Pancreas (tissue), 10 donors: ENCODE measurements around the gene MYH13. TPM values are rescaled to one million over a fixed set of nuclear protein-coding genes. Genes with fewer than 3 reads are reported as not detected.

Source experiments
- ATAC-seq, 4 donors: fragments of 200-7000 bp; cut with Tn5 transposase; one replicate each; pipeline versions ENCODE4 v1.8.0 to v1.9.1; 2020; ENCODE audit warnings: mild to moderate bottlenecking in 4 of 4, moderate library complexity in 4 of 4
- DNase-seq, 6 donors: peaks; one replicate each; pipeline ENCODE4 v3.0.0-alpha.2; 2020
- FAIRE-seq: peaks from 2 replicates; lab custom pipeline; 2012; peaks lifted over from hg19 to GRCh38; lab: Jason Lieb, UNC
- H3K27ac ChIP-seq, 4 donors: fragments of 200-600 bp; sonication (generic); 1 replicate in 3 of 4; 2 replicates in 1 of 4; pipeline versions ENCODE4 v1.5.0 to v1.8.0; 2020
- H3K27me3 ChIP-seq, 4 donors: fragments of 200-600 bp; one replicate each; pipeline ENCODE4 v1.8.0; 2021
- H3K36me3 ChIP-seq, 3 donors: fragments of 200-600 bp; sonication (generic) in 1 of 3; one replicate each; pipeline versions ENCODE4 v1.5.0 to v1.8.0; 2020 to 2021
- H3K4me1 ChIP-seq, 3 donors: fragments of 200-600 bp; one replicate each; pipeline ENCODE4 v1.8.0; 2021
- H3K4me3 ChIP-seq, 4 donors: fragments of 200-600 bp; sonication (generic) in 2 of 4; one replicate each; pipeline versions ENCODE4 v1.5.0 to v1.8.0; 2020 to 2021
- H3K9me3 ChIP-seq, 4 donors: fragments of 200-600 bp; one replicate each; pipeline ENCODE4 v1.8.0; 2021
- CTCF ChIP-seq, 4 donors: fragments of 200-600 bp; sonication (generic) in 3 of 4; IDR thresholded peaks; one replicate each; pipeline versions ENCODE4 v1.5.0 to v1.8.0; 2021; ENCODE audit warnings: antibody characterized with exemption in 4 of 4
- WGBS, 2 donors: extraction: QIAGEN DNeasy Blood & Tissue Kit; methylation state at CpG; one replicate each; pipeline ENCODE4 v1.1.7; 2013; 5-methylcytosine and 5-hydroxymethylcytosine counted together
- intact Hi-C, 3 donors: fragments of 100-400 bp; cut with DNase I; formaldehyde crosslinking; loops; one replicate each; pipeline versions ENCODE4 v1.11.1 to v1.14.2; 2022
- polyA plus RNA-seq, 2 donors: library from polyadenylated mRNA; stranded (reverse); fragments of 200-250 nt; gene quantifications; one replicate each; pipeline ENCODE4 v1.2.3, GENCODE V29; 2013
- total RNA-seq, 6 donors: library from RNA; stranded (reverse); fragmentation: NEBNext Ultra II Directional in 4 of 6; extraction: Animal tissue kit (Norgen Biotek cat#: 25700) in 4 of 6; gene quantifications; one replicate each; pipeline versions ENCODE4 v1.2.1 to v1.2.4, GENCODE V29; 2021 to 2023
- donor health status: healthy with polysubstance abuse.
- donor health status: DM: no; HTN: no; CAD: no; lungs with moderate emphysema.
- donor health status: DM: no; HTN: no; CAD: no.
- donor health status: control.
- donor health status: control.
- donor health status: Bipolar disorder and iron deficiency.
- donor health status: DM: yes; HTN: yes; CAD: no.
- donor health status: DM: no; HTN: no; CAD: no.
- donor health status: DM: no; HTN: no; CAD: no.
- donor health status: DM: yes; HTN: yes; CAD: no.

MYH13 gene
- total and polyA plus RNA-seq, 8 donors = not detected

GRCh38 chr17:10290041-10290440 is 82.8 kb downstream of the MYH13 start:
- FAIRE-seq (no peak), DNase-seq (no peak), ATAC-seq (no peak)
- H3K9me3 ChIP-seq = no peaks in the 10 kb centered on the region
- 12 to 17% methylated on average over 1 of the region's 1 CpG for WGBS, 2 donors
- no peak for TF ChIP-seq CTCF (IDR thresholded peaks at IDR 0.05)
- no peak overlapping the region for H3K27ac ChIP-seq
- H3K4me3 ChIP-seq = no peak overlapping the region
- H3K27me3 ChIP-seq = peaks cover 0 to 10% (median 1%) of the 10 kb centered on the region in 4 donors
- intact Hi-C loops = no loop called here
- no peaks in the 10 kb centered on the region for H3K36me3 ChIP-seq
- H3K4me1 ChIP-seq = no peaks in the 10 kb centered on the region

- intact Hi-C loops = no loop called here
- Histone ChIP-seq H3K4me1 (no peaks in the 10 kb centered on the region), H3K27ac (no peak overlapping the region), H3K36me3 (no peaks in the 10 kb centered on the region), H3K4me3 (no peak overlapping the region), H3K9me3 (no peaks in the 10 kb centered on the region), H3K27me3 (peaks cover 0 to 8% (median 1%) of the 10 kb centered on the region in 4 donors)
- no peak for ATAC-seq
- 10 to 16% methylated on average over 1 of the region's 1 CpG for WGBS, 2 donors
- no peak for DNase-seq
- no peak for FAIRE-seq
- TF ChIP-seq CTCF (IDR thresholded peaks at IDR 0.05) = no peak
Measured at GRCh38 chr17:10286324-10286723, 86.5 kb downstream of the MYH13 start.

GRCh38 chr17:10285896-10286295 is 86.9 kb downstream of the MYH13 start:
- no peak for ATAC-seq
- intact Hi-C loops = no loop called here

GRCh38 chr17:10280068-10280467 is 92.7 kb downstream of the MYH13 start:
- intact Hi-C loops = no loop called here
- ATAC-seq (no peak), FAIRE-seq (no peak), DNase-seq (no peak)
- Histone ChIP-seq H3K27ac (no peak overlapping the region), H3K4me1 (no peaks in the 10 kb centered on the region), H3K9me3 (no peaks in the 10 kb centered on the region), H3K36me3 (no peaks in the 10 kb centered on the region), H3K27me3 (peaks cover 0 to 4% (median 0%) of the 10 kb centered on the region in 4 donors), H3K4me3 (no peak overlapping the region)
- TF ChIP-seq CTCF (IDR thresholded peaks at IDR 0.05) = no peak
- WGBS, 2 donors = 17 to 31% methylated on average over 1 of the region's 1 CpG

More at GRCh38 chr17:10285896-10286295, 86.9 kb downstream of the MYH13 start:
- Histone ChIP-seq H3K4me1 (no peaks in the 10 kb centered on the region), H3K9me3 (no peaks in the 10 kb centered on the region), H3K36me3 (no peaks in the 10 kb centered on the region), H3K27ac (no peak overlapping the region), H3K27me3 (peaks cover 0 to 8% (median 1%) of the 10 kb centered on the region in 4 donors), H3K4me3 (no peak overlapping the region)
- WGBS, 2 donors = 69 to 72% methylated on average over 8 of the region's 8 CpGs
- no peak for TF ChIP-seq CTCF (IDR thresholded peaks at IDR 0.05)
- FAIRE-seq (no peak), DNase-seq (no peak)

- Histone ChIP-seq H3K27ac (no peak overlapping the region), H3K27me3 (peaks cover 0 to 4% (median 0%) of the 10 kb centered on the region in 4 donors), H3K36me3 (no peaks in the 10 kb centered on the region), H3K9me3 (no peaks in the 10 kb centered on the region), H3K4me3 (no peak overlapping the region), H3K4me1 (no peaks in the 10 kb centered on the region)
- 12 to 18% methylated on average over 3 of the region's 3 CpGs for WGBS, 2 donors
- ATAC-seq = no peak
- intact Hi-C loops = no loop called here
- no peak for FAIRE-seq
- no peak for TF ChIP-seq CTCF (IDR thresholded peaks at IDR 0.05)
- no peak for DNase-seq
Measured at GRCh38 chr17:10278218-10278617, 94.6 kb downstream of the MYH13 start.
